Measurements from ENCODE around the gene CCBE1. TPM values are rescaled to one million over a fixed set of nuclear protein-coding genes. Genes with fewer than 3 reads are reported as not detected.
A peak's percentile ranks its signal among the peaks of the same experiment; 100 is the strongest.

Gene CCBE1
- total RNA-seq, 1 donor from 2014 or later, result 4.1 TPM

DNA sequence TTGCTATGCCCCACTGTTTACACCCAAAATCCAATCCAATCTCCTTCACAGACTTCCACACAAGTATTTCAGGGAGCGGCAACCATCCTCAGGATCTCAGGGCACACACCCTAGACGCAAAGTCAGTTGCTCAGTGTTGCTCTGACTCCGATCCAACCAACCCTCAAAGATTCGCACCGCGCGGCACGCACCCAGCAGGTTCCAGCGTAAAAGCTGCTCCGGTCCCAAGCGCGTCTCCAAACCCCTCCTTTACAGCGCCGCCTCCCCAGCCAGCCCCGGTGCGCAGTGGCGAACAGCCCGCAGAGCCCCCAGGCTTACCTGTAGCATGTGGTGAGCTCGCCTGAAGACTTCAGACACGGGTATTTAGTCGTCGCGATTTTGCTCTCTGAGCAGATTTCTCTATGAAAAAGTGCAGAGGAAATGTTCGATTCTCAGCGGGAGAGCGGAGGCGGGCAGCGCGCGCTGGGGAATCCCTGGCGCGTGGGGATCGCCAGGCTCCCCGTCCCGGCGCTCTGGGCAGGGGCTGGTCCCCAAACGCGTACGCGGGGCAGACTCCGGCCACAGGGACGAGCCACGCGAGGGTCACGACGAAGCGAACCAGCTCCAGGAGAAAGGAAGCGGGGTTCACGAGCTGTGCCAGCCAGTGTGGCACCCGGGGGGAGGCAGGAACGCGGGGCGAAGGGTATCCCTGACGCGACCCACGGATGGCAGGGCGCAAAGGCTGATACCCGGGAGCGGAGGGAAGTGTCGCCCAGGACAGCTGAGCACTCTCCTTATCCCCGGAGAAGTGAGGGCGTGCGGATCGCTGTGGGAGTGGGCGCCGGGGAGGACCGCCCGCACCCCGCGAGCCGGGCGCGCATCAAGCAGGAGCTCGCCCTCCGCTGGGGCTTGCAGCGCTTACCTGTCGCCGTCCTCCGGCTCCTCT is 650 bp downstream of the CCBE1 start:
- no peaks in the 10 kb centered on the region for H4K20me1 ChIP-seq (ENCODE audit: insufficient read depth, low read length)
- peaks cover 8% of the 10 kb centered on the region for H3K4me1 ChIP-seq (ENCODE audit: insufficient read depth, low read length)
- H3K36me3 Mint-ChIP-seq (ENCODE audit: low read depth, unreplicated experiment), result peaks cover 13% of the 10 kb centered on the region
- peak overlapping the region; percentile 71 for H3K4me3 ChIP-seq (ENCODE audit: insufficient read depth, low read depth, low read length)
- peaks cover 41% of the 10 kb centered on the region for H3K27me3 Mint-ChIP-seq (ENCODE audit: low read depth, unreplicated experiment)
- peak overlapping the region; percentile 92 for H3K4me2 ChIP-seq (ENCODE audit: low read length)
- H3K79me2 ChIP-seq (ENCODE audit: insufficient read depth, low read length), result peaks cover 10% of the 10 kb centered on the region
- H2AFZ ChIP-seq (ENCODE audit: low read depth, low read length), result peak overlapping the region; percentile 94
- peaks cover 5% of the 10 kb centered on the region for H3K27me3 ChIP-seq (ENCODE audit: insufficient read depth, low read length)
- TF ChIP-seq CTCF (IDR thresholded peaks at IDR 0.05; ENCODE audit: insufficient read depth, low read depth, low read length) (no peak), EZH2 (IDR thresholded peaks at IDR 0.05; ENCODE audit: insufficient read depth, low read length) (no peak)
- FAIRE-seq, result no peak
- H3K9ac ChIP-seq (ENCODE audit: low read length), result peak overlapping the region; percentile 75
- H3K9me3 ChIP-seq (ENCODE audit: insufficient read depth, low read depth, low read length), result no peaks in the 10 kb centered on the region
- peak; percentile 59 for DNase-seq (ENCODE audit: low read depth)
- no peak overlapping the region for H3K27ac Mint-ChIP-seq (ENCODE audit: unreplicated experiment)
- H3K4me1 Mint-ChIP-seq (ENCODE audit: low read depth, unreplicated experiment), result peaks cover 11% of the 10 kb centered on the region
- peak overlapping the region; percentile 21 for H3K27ac ChIP-seq (ENCODE audit: low read depth, low read length)
- H3K9me3 Mint-ChIP-seq (ENCODE audit: unreplicated experiment), result peaks cover 18% of the 10 kb centered on the region
- H3K4me3 Mint-ChIP-seq (ENCODE audit: unreplicated experiment), result peak overlapping the region; percentile 81
- H3K36me3 ChIP-seq (ENCODE audit: insufficient read depth, low read length), result no peaks in the 10 kb centered on the region

DNA sequence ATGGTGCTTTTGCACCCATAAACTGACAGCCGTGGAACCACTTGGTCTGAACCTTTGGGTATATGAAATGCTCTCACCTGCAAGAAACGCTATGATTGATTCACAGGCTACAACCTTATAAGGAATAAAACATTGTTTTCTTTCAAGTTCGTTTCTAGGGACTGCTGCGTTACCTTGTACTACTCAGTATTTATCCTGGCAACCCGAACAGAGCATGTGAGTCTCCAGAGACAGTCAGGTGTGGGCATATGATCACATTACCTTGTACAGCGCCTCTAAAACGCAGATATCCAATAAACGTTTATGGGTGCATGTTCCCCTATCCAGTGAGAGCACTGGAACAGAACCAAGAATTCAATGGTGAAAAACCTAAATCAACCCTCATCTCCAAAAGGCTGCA is 1.7 kb downstream of the CCBE1 start:
- Histone ChIP-seq H4K20me1 (ENCODE audit: insufficient read depth, low read length) (no peaks in the 10 kb centered on the region), H3K27me3 (ENCODE audit: insufficient read depth, low read length) (peaks cover 5% of the 10 kb centered on the region), H3K79me2 (ENCODE audit: insufficient read depth, low read length) (peaks cover 10% of the 10 kb centered on the region), H3K4me2 (ENCODE audit: low read length) (peak overlapping the region; percentile 92), H2AFZ (ENCODE audit: low read depth, low read length) (no peak overlapping the region), H3K9ac (ENCODE audit: low read length) (peak overlapping the region; percentile 75), H3K4me3 (ENCODE audit: insufficient read depth, low read depth, low read length) (peak overlapping the region; percentile 71), H3K9me3 (ENCODE audit: insufficient read depth, low read depth, low read length) (no peaks in the 10 kb centered on the region), H3K36me3 (ENCODE audit: insufficient read depth, low read length) (no peaks in the 10 kb centered on the region), H3K27ac (ENCODE audit: low read depth, low read length) (no peak overlapping the region), H3K4me1 (ENCODE audit: insufficient read depth, low read length) (peaks cover 8% of the 10 kb centered on the region)
- no peak for DNase-seq (ENCODE audit: low read depth)
- Mint-ChIP-seq H3K9me3 (ENCODE audit: unreplicated experiment) (peaks cover 18% of the 10 kb centered on the region), H3K36me3 (ENCODE audit: low read depth, unreplicated experiment) (peaks cover 13% of the 10 kb centered on the region), H3K27ac (ENCODE audit: unreplicated experiment) (no peak overlapping the region), H3K4me3 (ENCODE audit: unreplicated experiment) (no peak overlapping the region), H3K4me1 (ENCODE audit: low read depth, unreplicated experiment) (peaks cover 11% of the 10 kb centered on the region), H3K27me3 (ENCODE audit: low read depth, unreplicated experiment) (peaks cover 40% of the 10 kb centered on the region)
- no peak for TF ChIP-seq EZH2 (IDR thresholded peaks at IDR 0.05; ENCODE audit: insufficient read depth, low read length)
- FAIRE-seq, result no peak

GRCh38 chr18:59694824-59695223 is 2.4 kb downstream of the CCBE1 start:
- DNase-seq (ENCODE audit: low read depth) (no peak), FAIRE-seq (no peak)
- Histone ChIP-seq H3K4me2 (ENCODE audit: low read length) (peak overlapping the region; percentile 92), H2AFZ (ENCODE audit: low read depth, low read length) (no peak overlapping the region), H3K36me3 (ENCODE audit: insufficient read depth, low read length) (no peaks in the 10 kb centered on the region), H3K27ac (ENCODE audit: low read depth, low read length) (no peak overlapping the region), H3K79me2 (ENCODE audit: insufficient read depth, low read length) (peaks cover 10% of the 10 kb centered on the region), H3K9ac (ENCODE audit: low read length) (no peak overlapping the region), H3K4me1 (ENCODE audit: insufficient read depth, low read length) (peaks cover 8% of the 10 kb centered on the region), H4K20me1 (ENCODE audit: insufficient read depth, low read length) (no peaks in the 10 kb centered on the region), H3K4me3 (ENCODE audit: insufficient read depth, low read depth, low read length) (no peak overlapping the region), H3K9me3 (ENCODE audit: insufficient read depth, low read depth, low read length) (no peaks in the 10 kb centered on the region), H3K27me3 (ENCODE audit: insufficient read depth, low read length) (peaks cover 5% of the 10 kb centered on the region)
- H3K36me3 Mint-ChIP-seq (ENCODE audit: low read depth, unreplicated experiment), result peaks cover 13% of the 10 kb centered on the region
- H3K9me3 Mint-ChIP-seq (ENCODE audit: unreplicated experiment), result peaks cover 18% of the 10 kb centered on the region
- H3K27ac Mint-ChIP-seq (ENCODE audit: unreplicated experiment), result no peak overlapping the region
- peaks cover 7% of the 10 kb centered on the region for H3K4me1 Mint-ChIP-seq (ENCODE audit: low read depth, unreplicated experiment)
- TF ChIP-seq CTCF (IDR thresholded peaks at IDR 0.05; ENCODE audit: insufficient read depth, low read depth, low read length), result no peak
- no peak for TF ChIP-seq EZH2 (IDR thresholded peaks at IDR 0.05; ENCODE audit: insufficient read depth, low read length)
- no peak overlapping the region for H3K4me3 Mint-ChIP-seq (ENCODE audit: unreplicated experiment)
- peaks cover 44% of the 10 kb centered on the region for H3K27me3 Mint-ChIP-seq (ENCODE audit: low read depth, unreplicated experiment)
